Measurements from ENCODE around the gene CSNK2B. TPM values are rescaled to one million over a fixed set of nuclear protein-coding genes. Genes with fewer than 3 reads are reported as not detected.

Gene CSNK2B
- total RNA-seq, 2 experiments from 2014 or later: 230 to 245 TPM

- CTCF ChIA-PET (ENCODE audit: unreplicated experiment): no interaction called here
Measured at GRCh38 chr6:31718265-31718664, 52.4 kb downstream of the CSNK2B start.

GRCh38 chr6:31719001-31719400 lies 53.1 kb downstream of the CSNK2B start:
- no TSS peak for BruUV-seq (replicated peaks)
- intact Hi-C loops (cut with micrococcal nuclease; ENCODE audit: unreplicated experiment): no loop called here
- Histone ChIP-seq H3K4me3 (ENCODE audit: low read depth, low read length, poor library complexity, severe bottlenecking) (no peak overlapping the region), H4K20me1 (ENCODE audit: insufficient read depth, low read length) (no peaks in the 10 kb centered on the region), H3K4me2 (ENCODE audit: low read length) (no peak overlapping the region), H3K79me2 (ENCODE audit: insufficient read depth, low read depth, low read length) (no peaks in the 10 kb centered on the region), H3K4me1 (ENCODE audit: insufficient read depth, low read length, poor library complexity, severe bottlenecking) (no peaks in the 10 kb centered on the region), H3K36me3 (ENCODE audit: insufficient read depth, low read length) (no peaks in the 10 kb centered on the region), H3K9me3 (ENCODE audit: low read length) (no peaks in the 10 kb centered on the region), H2AFZ (ENCODE audit: low read length) (no peak overlapping the region), H3K9me2 (ENCODE audit: insufficient read depth, low read length) (no peaks in the 10 kb centered on the region), H3K27ac (ENCODE audit: low read depth, low read length, poor library complexity, severe bottlenecking) (no peak overlapping the region)
- DNase-seq (ENCODE audit: low spot score): no peak
- ChIA-PET POLR2A (no interaction called here), CTCF (ENCODE audit: unreplicated experiment) (no interaction called here)
- TF ChIP-seq EZH2phosphoT487 (IDR thresholded peaks at IDR 0.05; ENCODE audit: borderline replicate concordance, low read depth, low read length) (no peak), CTCF (conservative IDR thresholded peaks at IDR 0.05; ENCODE audit: low read length) (no peak)

More at GRCh38 chr6:31718265-31718664, 52.4 kb downstream of the CSNK2B start:
- Histone ChIP-seq H3K79me2 (ENCODE audit: insufficient read depth, low read depth, low read length) (no peaks in the 10 kb centered on the region), H3K4me1 (ENCODE audit: insufficient read depth, low read length, poor library complexity, severe bottlenecking) (no peaks in the 10 kb centered on the region), H3K4me3 (ENCODE audit: low read depth, low read length, poor library complexity, severe bottlenecking) (no peak overlapping the region), H3K9me2 (ENCODE audit: insufficient read depth, low read length) (no peaks in the 10 kb centered on the region), H3K4me2 (ENCODE audit: low read length) (no peak overlapping the region), H4K20me1 (ENCODE audit: insufficient read depth, low read length) (no peaks in the 10 kb centered on the region), H2AFZ (ENCODE audit: low read length) (no peak overlapping the region), H3K27ac (ENCODE audit: low read depth, low read length, poor library complexity, severe bottlenecking) (no peak overlapping the region), H3K36me3 (ENCODE audit: insufficient read depth, low read length) (no peaks in the 10 kb centered on the region), H3K9me3 (ENCODE audit: low read length) (no peaks in the 10 kb centered on the region)
- DNase-seq (ENCODE audit: low spot score): no peak
- no TSS peak for BruUV-seq (replicated peaks)
- intact Hi-C loops (cut with micrococcal nuclease; ENCODE audit: unreplicated experiment): no loop called here
- no peak for TF ChIP-seq CTCF (conservative IDR thresholded peaks at IDR 0.05; ENCODE audit: low read length)
- POLR2A ChIA-PET: no interaction called here

Small RNA genes lying within 50 kb of the gene (microRNA-seq; reads per million reads assigned to microRNA genes)
- gene MIR4646 (ENCODE audit: borderline replicate concordance) (7.6 reads per million, percentile 5 among the genes with 10 or more reads in this experiment), gene MIR6832 (ENCODE audit: borderline replicate concordance) (not detected)

Small RNA genes lying within 50 kb of the gene (small RNA-seq; reads per million reads assigned to genes)
- gene LY6G6D: not detected
- not detected for gene MIR4646
- gene MIR6832: not detected
- not detected for gene RF00019
- gene SNORA38: 12.4 reads per million, percentile 96 among the genes with 10 or more reads in this experiment

Other genes with a start within 250 kb of the CSNK2B start
Only the 30 nearest of the 37 such genes appear.
- not detected in 2 replicates for gene MCCD1, start 137.1 kb upstream of the CSNK2B start, total RNA-seq (2014; rRNA removed; shearing (Covaris generic))
- not detected in 2 replicates for gene MCCD1, start 137.1 kb upstream of the CSNK2B start, total RNA-seq (2022)
- 736 and 747 TPM in 2 replicates for gene DDX39B, start 124.1 kb upstream of the CSNK2B start, total RNA-seq (2014; rRNA removed; shearing (Covaris generic))
- 478 and 481 TPM in 2 replicates for gene DDX39B, start 124.1 kb upstream of the CSNK2B start, total RNA-seq (2022)
- gene ATP6V1G2, start 119.5 kb upstream of the CSNK2B start, total RNA-seq (2014; rRNA removed; shearing (Covaris generic)): 3.8 and 4.2 TPM in 2 replicates
- 14.1 and 15.9 TPM in 2 replicates for gene ATP6V1G2, start 119.5 kb upstream of the CSNK2B start, total RNA-seq (2022)
- gene NFKBIL1, start 118.5 kb upstream of the CSNK2B start, total RNA-seq (2014; rRNA removed; shearing (Covaris generic)): 17.1 and 21.8 TPM in 2 replicates
- 22.7 and 23.2 TPM in 2 replicates for gene NFKBIL1, start 118.5 kb upstream of the CSNK2B start, total RNA-seq (2022)
- 0.98 and 1.1 TPM in 2 replicates for gene LTA, start 93.8 kb upstream of the CSNK2B start, total RNA-seq (2014; rRNA removed; shearing (Covaris generic))
- gene LTA, start 93.8 kb upstream of the CSNK2B start, total RNA-seq (2022): 4.1 and 4.3 TPM in 2 replicates
- 1.7 and 3.5 TPM in 2 replicates for gene TNF, start 90.5 kb upstream of the CSNK2B start, total RNA-seq (2014; rRNA removed; shearing (Covaris generic))
- 2.5 TPM in 2 replicates for gene TNF, start 90.5 kb upstream of the CSNK2B start, total RNA-seq (2022)
- 36.5 and 46.8 TPM in 2 replicates for gene LTB, start 83.7 kb upstream of the CSNK2B start, total RNA-seq (2014; rRNA removed; shearing (Covaris generic))
- 36.9 and 39.2 TPM in 2 replicates for gene LTB, start 83.7 kb upstream of the CSNK2B start, total RNA-seq (2022)
- gene LST1, start 79.8 kb upstream of the CSNK2B start, total RNA-seq (2014; rRNA removed; shearing (Covaris generic)): 1.2 and 3.0 TPM in 2 replicates
- 4.2 and 4.9 TPM in 2 replicates for gene LST1, start 79.8 kb upstream of the CSNK2B start, total RNA-seq (2022)
- gene NCR3, start 73.1 kb upstream of the CSNK2B start, total RNA-seq (2014; rRNA removed; shearing (Covaris generic)): 1.6 TPM in 1 of 2 replicates, not detected in the other
- gene NCR3, start 73.1 kb upstream of the CSNK2B start, total RNA-seq (2022): 0.74 and 2.0 TPM in 2 replicates
- gene AIF1, start 50.8 kb upstream of the CSNK2B start, total RNA-seq (2014; rRNA removed; shearing (Covaris generic)): 15.3 and 22.0 TPM in 2 replicates
- 16.3 and 17.2 TPM in 2 replicates for gene AIF1, start 50.8 kb upstream of the CSNK2B start, total RNA-seq (2022)
- 113 and 156 TPM in 2 replicates for gene PRRC2A, start 45.4 kb upstream of the CSNK2B start, total RNA-seq (2014; rRNA removed; shearing (Covaris generic))
- 355 and 379 TPM in 2 replicates for gene PRRC2A, start 45.4 kb upstream of the CSNK2B start, total RNA-seq (2022)
- gene BAG6, start 13.4 kb upstream of the CSNK2B start, total RNA-seq (2014; rRNA removed; shearing (Covaris generic)): 191 and 233 TPM in 2 replicates
- gene BAG6, start 13.4 kb upstream of the CSNK2B start, total RNA-seq (2022): 320 and 323 TPM in 2 replicates
- 0.13 and 1.5 TPM in 2 replicates for gene APOM, start 10.2 kb upstream of the CSNK2B start, total RNA-seq (2014; rRNA removed; shearing (Covaris generic))
- gene APOM, start 10.2 kb upstream of the CSNK2B start, total RNA-seq (2022): 2.1 and 3.6 TPM in 2 replicates
- gene C6orf47, start 5.3 kb upstream of the CSNK2B start, total RNA-seq (2014; rRNA removed; shearing (Covaris generic)): 17.5 and 18.5 TPM in 2 replicates
- 16.7 and 17.4 TPM in 2 replicates for gene C6orf47, start 5.3 kb upstream of the CSNK2B start, total RNA-seq (2022)
- gene GPANK1, start 1.1 kb upstream of the CSNK2B start, total RNA-seq (2014; rRNA removed; shearing (Covaris generic)): 34.3 and 50.9 TPM in 2 replicates
- 38.8 and 40.7 TPM in 2 replicates for gene GPANK1, start 1.1 kb upstream of the CSNK2B start, total RNA-seq (2022)
- 12.3 and 15.9 TPM in 2 replicates for gene LY6G5B, start 3.9 kb downstream of the CSNK2B start, total RNA-seq (2014; rRNA removed; shearing (Covaris generic))
- gene LY6G5B, start 3.9 kb downstream of the CSNK2B start, total RNA-seq (2022): 28.7 and 32.0 TPM in 2 replicates
- gene LY6G5C, start 15.0 kb downstream of the CSNK2B start, total RNA-seq (2014; rRNA removed; shearing (Covaris generic)): 1.6 and 1.8 TPM in 2 replicates
- 2.5 and 3.5 TPM in 2 replicates for gene LY6G5C, start 15.0 kb downstream of the CSNK2B start, total RNA-seq (2022)
- gene ABHD16A, start 37.2 kb downstream of the CSNK2B start, total RNA-seq (2014; rRNA removed; shearing (Covaris generic)): 28.6 and 34.8 TPM in 2 replicates
- 32.7 and 35.2 TPM in 2 replicates for gene ABHD16A, start 37.2 kb downstream of the CSNK2B start, total RNA-seq (2022)
- not detected in 2 replicates for gene LY6G6F, start 40.8 kb downstream of the CSNK2B start, total RNA-seq (2014; rRNA removed; shearing (Covaris generic))
- not detected in 2 replicates for gene LY6G6F, start 40.8 kb downstream of the CSNK2B start, total RNA-seq (2022)
- not detected in 2 replicates for gene LY6G6D, start 49.3 kb downstream of the CSNK2B start, total RNA-seq (2014; rRNA removed; shearing (Covaris generic))
- not detected in 2 replicates for gene LY6G6D, start 49.3 kb downstream of the CSNK2B start, total RNA-seq (2022)
- gene LY6G6C, start 55.7 kb downstream of the CSNK2B start, total RNA-seq (2014; rRNA removed; shearing (Covaris generic)): not detected in 2 replicates
- not detected in 2 replicates for gene LY6G6C, start 55.7 kb downstream of the CSNK2B start, total RNA-seq (2022)
- not detected in 2 replicates for gene MPIG6B, start 57.3 kb downstream of the CSNK2B start, total RNA-seq (2014; rRNA removed; shearing (Covaris generic))
- not detected in 2 replicates for gene MPIG6B, start 57.3 kb downstream of the CSNK2B start, total RNA-seq (2022)
- gene DDAH2, start 63.2 kb downstream of the CSNK2B start, total RNA-seq (2014; rRNA removed; shearing (Covaris generic)): 14.0 and 20.6 TPM in 2 replicates
- 20.4 and 26.4 TPM in 2 replicates for gene DDAH2, start 63.2 kb downstream of the CSNK2B start, total RNA-seq (2022)
- gene CLIC1, start 70.5 kb downstream of the CSNK2B start, total RNA-seq (2014; rRNA removed; shearing (Covaris generic)): 376 and 413 TPM in 2 replicates
- gene CLIC1, start 70.5 kb downstream of the CSNK2B start, total RNA-seq (2022): 314 and 318 TPM in 2 replicates
- gene MSH5, start 73.9 kb downstream of the CSNK2B start, total RNA-seq (2014; rRNA removed; shearing (Covaris generic)): 104 and 108 TPM in 2 replicates
- 218 and 258 TPM in 2 replicates for gene MSH5, start 73.9 kb downstream of the CSNK2B start, total RNA-seq (2022)
- 31.3 and 47.1 TPM in 2 replicates for gene SAPCD1, start 96.6 kb downstream of the CSNK2B start, total RNA-seq (2014; rRNA removed; shearing (Covaris generic))
- gene SAPCD1, start 96.6 kb downstream of the CSNK2B start, total RNA-seq (2022): 53.5 and 66.8 TPM in 2 replicates
- gene VWA7, start 111.2 kb downstream of the CSNK2B start, total RNA-seq (2014; rRNA removed; shearing (Covaris generic)): 2.1 and 2.2 TPM in 2 replicates
- gene VWA7, start 111.2 kb downstream of the CSNK2B start, total RNA-seq (2022): 3.7 and 6.5 TPM in 2 replicates
- gene VARS1, start 129.7 kb downstream of the CSNK2B start, total RNA-seq (2014; rRNA removed; shearing (Covaris generic)): 47.0 and 51.2 TPM in 2 replicates
- 118 and 137 TPM in 2 replicates for gene VARS1, start 129.7 kb downstream of the CSNK2B start, total RNA-seq (2022)
- 65.2 and 78.4 TPM in 2 replicates for gene LSM2, start 140.9 kb downstream of the CSNK2B start, total RNA-seq (2014; rRNA removed; shearing (Covaris generic))
- 78.0 and 82.6 TPM in 2 replicates for gene LSM2, start 140.9 kb downstream of the CSNK2B start, total RNA-seq (2022)
- gene HSPA1L, start 149.2 kb downstream of the CSNK2B start, total RNA-seq (2014; rRNA removed; shearing (Covaris generic)): 0.19 TPM in 1 of 2 replicates, not detected in the other
- gene HSPA1L, start 149.2 kb downstream of the CSNK2B start, total RNA-seq (2022): 0.15 and 0.49 TPM in 2 replicates